H1 (cell line): ENCODE results near the gene MSI2. TPM values are rescaled to one million over a fixed set of nuclear protein-coding genes. Genes with fewer than 3 reads are reported as not detected.

Source experiments
- CTCF ChIA-PET: fragments of 300-600 bp; sonication (Branson Sonifier 250); formaldehyde crosslinking; loops from one replicate; lab custom pipeline; 2021; ENCODE audit not compliant: partially characterized antibody; lab: Charles Lee
- POLR2A ChIA-PET: fragments of 300-600 bp; sonication (Branson Sonifier 250); formaldehyde crosslinking; loops from one replicate; lab custom pipeline; 2021; ENCODE audit warnings: inconsistent platforms; ENCODE audit not compliant: partially characterized antibody; lab: Charles Lee
- DNase-seq, 2 experiments: peaks; one replicate each; pipeline versions ENCODE4 v3.0.0 to v3.0.0-alpha.2; 2010 to 2022; ENCODE audit warnings: low spot score in 2 of 2, low read depth in 1 of 2, mixed read lengths in 1 of 2
- FAIRE-seq: peaks from 2 replicates; lab custom pipeline; 2011; peaks lifted over from hg19 to GRCh38; lab: Jason Lieb, UNC
- H2AFZ ChIP-seq: 2 replicates; pipeline ENCODE4 v1.8.1; 2012; ENCODE audit warnings: low read length, inconsistent platforms
- H2AK5ac ChIP-seq: 2 replicates; pipeline ENCODE4 v1.6.1; 2013; ENCODE audit warnings: low read depth, low read length
- H2BK120ac ChIP-seq: replicated peaks from 2 replicates; pipeline ENCODE3; 2013; ENCODE audit warnings: low read depth, low read length, inconsistent platforms
- H2BK12ac ChIP-seq: 2 replicates; pipeline ENCODE4 v1.6.1; 2013; ENCODE audit warnings: low read depth, low read length
- H2BK15ac ChIP-seq: 2 replicates; pipeline ENCODE4 v1.6.1; 2013; ENCODE audit warnings: low read length
- H2BK20ac ChIP-seq: 2 replicates; pipeline ENCODE4 v1.6.1; 2013; ENCODE audit warnings: low read length
- H2BK5ac ChIP-seq: 2 replicates; pipeline ENCODE4 v1.6.1; 2013; ENCODE audit warnings: low read depth, low read length
- H3K14ac ChIP-seq: 2 replicates; pipeline ENCODE4 v1.6.1; 2013; ENCODE audit warnings: inconsistent platforms; ENCODE audit not compliant: insufficient read length
- H3K18ac ChIP-seq: 2 replicates; pipeline ENCODE4 v1.6.1; 2013; ENCODE audit warnings: low read length; ENCODE audit errors: extremely low read depth
- H3K23ac ChIP-seq: 2 replicates; pipeline ENCODE4 v1.6.1; 2013; ENCODE audit warnings: inconsistent platforms; ENCODE audit not compliant: insufficient read length
- H3K23me2 ChIP-seq: 2 replicates; pipeline ENCODE4 v1.6.1; 2013; ENCODE audit warnings: low read depth, low read length
- H3K27ac ChIP-seq: 2 replicates; pipeline ENCODE4 v1.6.1; 2011; ENCODE audit warnings: low read depth, low read length, inconsistent platforms
- H3K27me3 ChIP-seq, 4 experiments: replicated peaks in 1 of 4; 1 replicate in 1 of 4; 2 replicates in 3 of 4; pipeline versions ENCODE4 v1.6.1 to v1.8.1; 2011 to 2013; ENCODE audit warnings: low read length in 3 of 4, mild to moderate bottlenecking in 3 of 4, inconsistent platforms in 2 of 4, mixed read lengths in 2 of 4, moderate library complexity in 1 of 4; ENCODE audit not compliant: control insufficient read depth in 3 of 4, insufficient read depth in 3 of 4; ENCODE audit errors: extremely low read depth in 1 of 4
- H3K36me3 ChIP-seq, 4 experiments: 2 replicates each; pipeline versions ENCODE4 v1.6.1 to v1.8.1; 2011 to 2013; ENCODE audit warnings: mild to moderate bottlenecking in 4 of 4, low read length in 3 of 4, moderate library complexity in 2 of 4, control low read depth in 1 of 4, inconsistent platforms in 1 of 4; ENCODE audit not compliant: insufficient read depth in 4 of 4, control insufficient read depth in 2 of 4
- H3K4ac ChIP-seq: replicated peaks from 2 replicates; pipeline ENCODE3; 2013; ENCODE audit warnings: low read length, low read depth, mixed read lengths, inconsistent platforms; ENCODE audit not compliant: insufficient read length
- H3K4me1 ChIP-seq, 4 experiments: replicated peaks in 1 of 4; 1 replicate in 1 of 4; 2 replicates in 3 of 4; pipeline versions ENCODE4 v1.6.1 to v1.8.1; 2011 to 2013; ENCODE audit warnings: low read length in 3 of 4, inconsistent platforms in 2 of 4, mixed read lengths in 1 of 4; ENCODE audit not compliant: insufficient read depth in 4 of 4, control insufficient read depth in 3 of 4
- H3K4me2 ChIP-seq, 2 experiments: 2 replicates each; pipeline versions ENCODE4 v1.6.1 to v1.8.1; 2011 to 2013; ENCODE audit warnings: low read depth in 2 of 2, low read length in 2 of 2, control low read depth in 1 of 2, inconsistent platforms in 1 of 2, mild to moderate bottlenecking in 1 of 2; ENCODE audit not compliant: insufficient read depth in 1 of 2
- H3K4me3 ChIP-seq, 4 experiments: fragments of 200-600, 300-600 bp in 1 of 4; sonication (generic), shearing (Covaris generic), sonication (Bioruptor Twin) in 1 of 4; 2 replicates each; pipeline versions ENCODE4 v1.5.1 to v1.8.1; 2011 to 2016; ENCODE audit warnings: low read length in 4 of 4, low read depth in 3 of 4, control low read depth in 2 of 4, inconsistent platforms in 2 of 4, mild to moderate bottlenecking in 2 of 4, mixed read lengths in 1 of 4, moderate library complexity in 1 of 4; ENCODE audit not compliant: insufficient read depth in 2 of 4; ENCODE audit errors: extremely low read depth in 1 of 4
- H3K56ac ChIP-seq: replicated peaks from 2 replicates; pipeline ENCODE3; 2013; ENCODE audit warnings: low read depth, mild to moderate bottlenecking, mixed read lengths, low read length, inconsistent platforms; ENCODE audit not compliant: insufficient read length
- H3K79me1 ChIP-seq: 2 replicates; pipeline ENCODE4 v1.6.1; 2013; ENCODE audit warnings: low read depth, low read length, control low read depth
- H3K79me2 ChIP-seq, 2 experiments: 2 replicates each; pipeline versions ENCODE4 v1.6.1 to v1.8.1; 2012 to 2013; ENCODE audit warnings: low read length in 2 of 2, mild to moderate bottlenecking in 2 of 2, inconsistent platforms in 1 of 2; ENCODE audit not compliant: insufficient read depth in 2 of 2, control insufficient read depth in 1 of 2
- H3K9ac ChIP-seq, 4 experiments: replicated peaks in 1 of 4; 1 replicate in 1 of 4; 2 replicates in 3 of 4; pipeline versions ENCODE4 v1.6.1 to v1.8.1; 2011 to 2013; ENCODE audit warnings: low read depth in 3 of 4, low read length in 3 of 4, control low read depth in 2 of 4, mild to moderate bottlenecking in 2 of 4, moderate library complexity in 2 of 4, inconsistent platforms in 1 of 4; ENCODE audit errors: extremely low read depth in 1 of 4
- H3K9me3 ChIP-seq, 2 experiments: 2 replicates each; pipeline versions ENCODE4 v1.6.1 to v1.8.1; 2012 to 2013; ENCODE audit warnings: mild to moderate bottlenecking in 2 of 2, moderate library complexity in 2 of 2, control low read depth in 1 of 2, inconsistent platforms in 1 of 2, low read depth in 1 of 2, low read length in 1 of 2, mixed read lengths in 1 of 2; ENCODE audit not compliant: insufficient read depth in 2 of 2
- H4K20me1 ChIP-seq, 2 experiments: replicated peaks in 1 of 2; 2 replicates each; pipeline versions ENCODE3 to v1.8.1; 2011 to 2013; ENCODE audit warnings: inconsistent platforms in 2 of 2, low read length in 2 of 2, mild to moderate bottlenecking in 1 of 2; ENCODE audit not compliant: insufficient read depth in 2 of 2, control insufficient read depth in 1 of 2
- H4K5ac ChIP-seq: 2 replicates; pipeline ENCODE4 v1.6.1; 2013; ENCODE audit warnings: low read length, low read depth, mixed read lengths, inconsistent platforms; ENCODE audit not compliant: insufficient read length
- H4K8ac ChIP-seq: 2 replicates; pipeline ENCODE4 v1.8.0; 2013; ENCODE audit warnings: mild to moderate bottlenecking, moderate library complexity, low read length, inconsistent platforms; ENCODE audit not compliant: insufficient read depth; ENCODE audit errors: extremely low read depth
- H4K91ac ChIP-seq: replicated peaks from 2 replicates; pipeline ENCODE3; 2013; ENCODE audit warnings: low read length, mixed read lengths, inconsistent platforms; ENCODE audit not compliant: insufficient read length
- POLR2AphosphoS5 ChIP-seq: IDR thresholded peaks from 2 replicates; pipeline ENCODE4 v1.6.1; 2011; ENCODE audit warnings: low read depth, low read length
- TCF12 ChIP-seq: IDR thresholded peaks from 2 replicates; pipeline ENCODE4 v1.6.1; 2011; ENCODE audit warnings: low read depth, mild to moderate bottlenecking, low read length
- WGBS, 2 experiments: shearing (Covaris generic) in 1 of 2; methylation state at CpG; one replicate each; pipeline versions ENCODE4 v1.1.6 to v1.1.7; 2013 to 2015; ENCODE audit warnings: low lambda C conversion rate in 2 of 2, mixed read lengths in 2 of 2, inconsistent platforms in 1 of 2, low coverage in 1 of 2, missing lambda C conversion rate in 1 of 2; ENCODE audit not compliant: insufficient replicate concordance in 2 of 2, insufficient coverage in 1 of 2, insufficient read length in 1 of 2; ENCODE audit errors: extremely low coverage in 1 of 2, missing lambda C conversion rate in 1 of 2; 5-methylcytosine and 5-hydroxymethylcytosine counted together
- polyA plus RNA-seq, 7 experiments: library from polyadenylated mRNA; depleted of rRNA in 3 of 7; stranded (reverse) in 5 of 7; unstranded in 2 of 7; fragments of >200 nt in 5 of 7; fragments of 200-250 nt in 2 of 7; gene quantifications; 1 replicate in 5 of 7; 2 replicates in 1 of 7; 4 replicates in 1 of 7; pipeline versions ENCODE4 v1.2.1 to v1.2.3, GENCODE V29; 2011 to 2013; ENCODE audit warnings: missing spikeins in 2 of 7, mixed read lengths in 2 of 7
- total RNA-seq: library from RNA; stranded (reverse); fragmentation: NEBNext Ultra II Directional; extraction: Animal tissue kit (Norgen Biotek cat#: 25700); gene quantifications from 2 replicates; pipeline ENCODE4 v1.2.1, GENCODE V29; 2021
- TF ChIP-seq, protein P1 (sequence below), 3 experiments: IDR thresholded peaks; 1 replicate in 2 of 3; 2 replicates in 1 of 3; pipeline versions ENCODE4 v1.5.1 to v1.6.1; 2011; ENCODE audit warnings: low read length in 3 of 3, mild to moderate bottlenecking in 3 of 3, inconsistent platforms in 2 of 3, low read depth in 1 of 3, moderate library complexity in 1 of 3; ENCODE audit not compliant: insufficient read depth in 1 of 3; ENCODE audit errors: control extremely low read depth in 1 of 3

The MSI2 gene
- total and polyA plus RNA-seq, 2 of the 8 experiments (the other 6 are each of a cell fraction or from before 2014, with no cell fraction given): 36.7 to 80.6 TPM

- H4K8ac ChIP-seq: no peak overlapping the region
- no peak overlapping the region for H2BK120ac ChIP-seq
- H3K56ac ChIP-seq: no peak overlapping the region
- no peak overlapping the region for H3K9ac ChIP-seq
- H2AFZ ChIP-seq: no peak overlapping the region
- no peak overlapping the region for H2BK20ac ChIP-seq
- H3K4me1 ChIP-seq: peaks cover 2 to 27% (median 8%) of the 10 kb centered on the region in 4 experiments; a peak in 6 of 7 replicates
- no peaks in the 10 kb centered on the region for H3K23me2 ChIP-seq
- no peak overlapping the region for H2BK15ac ChIP-seq
- no peak overlapping the region for H3K14ac ChIP-seq
- H3K4me2 ChIP-seq: no peak overlapping the region
- no peaks in the 10 kb centered on the region for H3K36me3 ChIP-seq
- no peak overlapping the region for H2AK5ac ChIP-seq
- no peaks in the 10 kb centered on the region for H3K27me3 ChIP-seq
- H4K5ac ChIP-seq: no peak overlapping the region
- TF ChIP-seq, protein P1, sequence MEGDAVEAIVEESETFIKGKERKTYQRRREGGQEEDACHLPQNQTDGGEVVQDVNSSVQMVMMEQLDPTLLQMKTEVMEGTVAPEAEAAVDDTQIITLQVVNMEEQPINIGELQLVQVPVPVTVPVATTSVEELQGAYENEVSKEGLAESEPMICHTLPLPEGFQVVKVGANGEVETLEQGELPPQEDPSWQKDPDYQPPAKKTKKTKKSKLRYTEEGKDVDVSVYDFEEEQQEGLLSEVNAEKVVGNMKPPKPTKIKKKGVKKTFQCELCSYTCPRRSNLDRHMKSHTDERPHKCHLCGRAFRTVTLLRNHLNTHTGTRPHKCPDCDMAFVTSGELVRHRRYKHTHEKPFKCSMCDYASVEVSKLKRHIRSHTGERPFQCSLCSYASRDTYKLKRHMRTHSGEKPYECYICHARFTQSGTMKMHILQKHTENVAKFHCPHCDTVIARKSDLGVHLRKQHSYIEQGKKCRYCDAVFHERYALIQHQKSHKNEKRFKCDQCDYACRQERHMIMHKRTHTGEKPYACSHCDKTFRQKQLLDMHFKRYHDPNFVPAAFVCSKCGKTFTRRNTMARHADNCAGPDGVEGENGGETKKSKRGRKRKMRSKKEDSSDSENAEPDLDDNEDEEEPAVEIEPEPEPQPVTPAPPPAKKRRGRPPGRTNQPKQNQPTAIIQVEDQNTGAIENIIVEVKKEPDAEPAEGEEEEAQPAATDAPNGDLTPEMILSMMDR (IDR thresholded peaks at IDR 0.05; ENCODE audit: control extremely low read depth in 1 of 3, insufficient read depth in 1 of 3, low read depth in 1 of 3, low read length in 3 of 3): peak in 2 of 3 experiments; percentile 14 to 16; a peak in 3 of 4 replicates
- TF ChIP-seq TCF12 (no peak), POLR2AphosphoS5 (no peak)
- no peaks in the 10 kb centered on the region for H3K9me3 ChIP-seq
- H2BK5ac ChIP-seq: no peak overlapping the region
- peaks cover 0 to 3% of the 10 kb centered on the region in 2 experiments for H4K20me1 ChIP-seq
- DNase-seq (no peak), FAIRE-seq (no peak)
- no peak overlapping the region for H3K4me3 ChIP-seq
- POLR2A ChIA-PET: no interaction called here
- WGBS, 2 experiments: 90% methylated on average over 2 of the region's 2 CpGs; no CpG with 5 or more reads in 1 of the 2 experiments
- no peaks in the 10 kb centered on the region; a peak in 1 of 4 replicates for H3K79me2 ChIP-seq
- CTCF ChIA-PET: interaction anchor here (0.8 to 9.7 kb wide), 9 partner anchors 11 to 297 kb away, joined by 3 to 98 read pairs (median 4); no protein-coding TSS in a partner anchor
- H3K18ac ChIP-seq: no peak overlapping the region
- H3K23ac ChIP-seq: no peak overlapping the region
- no peaks in the 10 kb centered on the region for H3K79me1 ChIP-seq
- H4K91ac ChIP-seq: no peak overlapping the region
- H3K4ac ChIP-seq: no peak overlapping the region
- H2BK12ac ChIP-seq: no peak overlapping the region
- no peak overlapping the region for H3K27ac ChIP-seq
These were observed 284.3 kb downstream of the MSI2 start for GRCh38 chr17:57540596-57540995.
